ENCODE measurements around the gene TRPV4. TPM values are rescaled to one million over a fixed set of nuclear protein-coding genes. Genes with fewer than 3 reads are reported as not detected.

TRPV4 gene
- total RNA-seq, 1 donor from 2014 or later, result 0.56 TPM

GRCh38 chr12:109847142-109847735 lies 14.0 kb upstream of the TRPV4 start:
- H3K4me3 ChIP-seq, result no peak overlapping the region
- H3K36me3 ChIP-seq, result no peaks in the 10 kb centered on the region
- Mint-ChIP-seq H3K4me1 (peaks cover 3% of the 10 kb centered on the region), H3K4me3 (no peak overlapping the region), H3K36me3 (no peaks in the 10 kb centered on the region), H3K9me3 (no peaks in the 10 kb centered on the region), H3K27ac (no peak overlapping the region), H3K27me3 (ENCODE audit: insufficient read depth, low read depth) (peaks cover 5% of the 10 kb centered on the region)
- no peaks in the 10 kb centered on the region for H3K4me1 ChIP-seq
- H3K27me3 ChIP-seq, result no peaks in the 10 kb centered on the region
- H3K4me2 ChIP-seq, result no peak overlapping the region
- no peak overlapping the region for H2AFZ ChIP-seq (replicated peaks)
- peaks cover 7% of the 10 kb centered on the region for H3F3A ChIP-seq (ENCODE audit: low read depth)
- H3K79me2 ChIP-seq (ENCODE audit: low read depth), result no peaks in the 10 kb centered on the region
- H3K9ac ChIP-seq, result no peak overlapping the region
- TF ChIP-seq EZH2 (IDR thresholded peaks at IDR 0.05), result no peak
- no peak for TF ChIP-seq CTCF (IDR thresholded peaks at IDR 0.05)
- no peak for TF ChIP-seq EZH2phosphoT487 (IDR thresholded peaks at IDR 0.05)
- H3K27ac ChIP-seq, result no peak overlapping the region
- H3K9me3 ChIP-seq (ENCODE audit: low read depth), result no peaks in the 10 kb centered on the region
- no peak for DNase-seq (ENCODE audit: low spot score)
- no peaks in the 10 kb centered on the region for H4K20me1 ChIP-seq (ENCODE audit: low read depth)

- no peaks in the 10 kb centered on the region for H3K9me3 ChIP-seq (ENCODE audit: low read depth)
- no peak for DNase-seq (ENCODE audit: low spot score)
- peak overlapping the region; percentile 89 for H2AFZ ChIP-seq (replicated peaks)
- H3K27ac ChIP-seq, result no peak overlapping the region
- H3K36me3 ChIP-seq, result no peaks in the 10 kb centered on the region
- no peaks in the 10 kb centered on the region for H3K27me3 ChIP-seq
- H3K4me2 ChIP-seq, result peak overlapping the region; percentile 63
- Mint-ChIP-seq H3K36me3 (no peaks in the 10 kb centered on the region), H3K9me3 (no peaks in the 10 kb centered on the region), H3K4me1 (peaks cover 3% of the 10 kb centered on the region), H3K4me3 (peak overlapping the region; percentile 35), H3K27ac (no peak overlapping the region), H3K27me3 (ENCODE audit: insufficient read depth, low read depth) (peaks cover 7% of the 10 kb centered on the region)
- H3K4me3 ChIP-seq, result peak overlapping the region; percentile 30
- no peak overlapping the region for H3K9ac ChIP-seq
- H3F3A ChIP-seq (ENCODE audit: low read depth), result peaks cover 12% of the 10 kb centered on the region
- no peaks in the 10 kb centered on the region for H3K79me2 ChIP-seq (ENCODE audit: low read depth)
- no peaks in the 10 kb centered on the region for H4K20me1 ChIP-seq (ENCODE audit: low read depth)
- no peak for TF ChIP-seq CTCF (IDR thresholded peaks at IDR 0.05)
- no peak for TF ChIP-seq EZH2phosphoT487 (IDR thresholded peaks at IDR 0.05)
- TF ChIP-seq EZH2 (IDR thresholded peaks at IDR 0.05), result no peak
- H3K4me1 ChIP-seq, result peaks cover 1% of the 10 kb centered on the region
These were observed 12.6 kb upstream of the TRPV4 start for GRCh38 chr12:109845824-109846205.

GRCh38 chr12:109844983-109845823 lies 12.0 kb upstream of the TRPV4 start:
- Histone ChIP-seq H3F3A (ENCODE audit: low read depth) (peaks cover 18% of the 10 kb centered on the region), H3K27ac (no peak overlapping the region), H3K4me1 (peaks cover 7% of the 10 kb centered on the region), H3K9me3 (ENCODE audit: low read depth) (no peaks in the 10 kb centered on the region), H3K79me2 (ENCODE audit: low read depth) (no peaks in the 10 kb centered on the region), H3K4me3 (peak overlapping the region; percentile 30), H3K4me2 (peak overlapping the region; percentile 63), H3K27me3 (no peaks in the 10 kb centered on the region), H4K20me1 (ENCODE audit: low read depth) (no peaks in the 10 kb centered on the region), H2AFZ (replicated peaks) (peak overlapping the region; percentile 89), H3K36me3 (no peaks in the 10 kb centered on the region), H3K9ac (no peak overlapping the region)
- Mint-ChIP-seq H3K27me3 (ENCODE audit: insufficient read depth, low read depth) (peaks cover 7% of the 10 kb centered on the region), H3K27ac (no peak overlapping the region), H3K4me1 (peaks cover 9% of the 10 kb centered on the region), H3K4me3 (peak overlapping the region; percentile 45), H3K9me3 (no peaks in the 10 kb centered on the region), H3K36me3 (no peaks in the 10 kb centered on the region)
- peak; percentile 95 for DNase-seq (ENCODE audit: low spot score)
- TF ChIP-seq EZH2 (IDR thresholded peaks at IDR 0.05) (no peak), EZH2phosphoT487 (IDR thresholded peaks at IDR 0.05) (no peak), CTCF (IDR thresholded peaks at IDR 0.05) (peak; percentile 99)

Data from neural progenitor cell (in vitro differentiated cells).